HEK293T (cell line): ENCODE data around the gene GRIN2A.

Experiments
- CTCF ChIA-PET: fragments of 350-600 bp; formaldehyde crosslinking; extraction: SDS; loops from one replicate; lab custom pipeline; 2021; ENCODE audit warnings: antibody characterized with exemption, inconsistent platforms; lab: Yijun Ruan, JAX
- POLR2A ChIA-PET: fragments of 350-600 bp; formaldehyde crosslinking; extraction: SDS; loops from one replicate; lab custom pipeline; 2020; ENCODE audit warnings: antibody characterized with exemption, inconsistent platforms; lab: Yijun Ruan, JAX
- DNase-seq: peaks from one replicate; pipeline ENCODE4 v3.0.0; 2012; ENCODE audit warnings: mixed read lengths; ENCODE audit errors: extremely low spot score
- ARNT ChIP-seq: fragments of 450-650 bp; IDR thresholded peaks from 2 replicates; pipeline ENCODE4 v1.6.1; 2017; ENCODE audit warnings: mild to moderate bottlenecking
- BHLHE40 ChIP-seq: fragments of 450-650 bp; IDR thresholded peaks from 2 replicates; pipeline ENCODE4 v1.6.1; 2016; ENCODE audit warnings: mild to moderate bottlenecking, moderate library complexity, borderline replicate concordance
- CTBP1 ChIP-seq: fragments of 450-650 bp; IDR thresholded peaks from 2 replicates; pipeline ENCODE4 v1.6.1; 2016; ENCODE audit warnings: borderline replicate concordance
- ELF4 ChIP-seq: fragments of 450-650 bp; IDR thresholded peaks from 2 replicates; pipeline ENCODE4 v1.6.1; 2017; ENCODE audit warnings: antibody characterized with exemption
- FOXA1 ChIP-seq: fragments of 450-650 bp; IDR thresholded peaks from 2 replicates; pipeline ENCODE4 v1.6.1; 2016; ENCODE audit warnings: mild to moderate bottlenecking
- FOXK2 ChIP-seq: fragments of 450-650 bp; IDR thresholded peaks from 2 replicates; pipeline ENCODE4 v1.6.1; 2016; ENCODE audit warnings: mild to moderate bottlenecking
- FOXM1 ChIP-seq: fragments of 450-650 bp; IDR thresholded peaks from 2 replicates; pipeline ENCODE4 v1.6.1; 2017; ENCODE audit warnings: mild to moderate bottlenecking, borderline replicate concordance
- HDGF ChIP-seq: fragments of 450-650 bp; IDR thresholded peaks from 2 replicates; pipeline ENCODE4 v1.6.1; 2017; ENCODE audit warnings: antibody characterized with exemption, borderline replicate concordance
- L3MBTL2 ChIP-seq: fragments of 450-650 bp; conservative IDR thresholded peaks from 2 replicates; pipeline ENCODE4 v1.6.1; 2016; ENCODE audit warnings: mild to moderate bottlenecking
- LEF1 ChIP-seq: fragments of 450-650 bp; IDR thresholded peaks from 2 replicates; pipeline ENCODE4 v1.6.1; 2017; ENCODE audit warnings: mild to moderate bottlenecking, borderline replicate concordance
- NFRKB ChIP-seq: fragments of 450-650 bp; IDR thresholded peaks from 2 replicates; pipeline ENCODE4 v1.6.1; 2016; ENCODE audit warnings: mild to moderate bottlenecking, moderate library complexity
- PKNOX1 ChIP-seq: fragments of 450-650 bp; IDR thresholded peaks from 2 replicates; pipeline ENCODE4 v1.6.1; 2016
- SP1 ChIP-seq: fragments of 450-650 bp; IDR thresholded peaks from 2 replicates; pipeline ENCODE4 v1.6.1; 2017
- SUZ12 ChIP-seq: fragments of 450-650 bp; IDR thresholded peaks from 2 replicates; pipeline ENCODE4 v1.6.1; 2016; ENCODE audit warnings: mild to moderate bottlenecking
- TARDBP ChIP-seq: fragments of 450-650 bp; IDR thresholded peaks from 2 replicates; pipeline ENCODE4 v1.6.1; 2016
- ZNF384 ChIP-seq: fragments of 450-650 bp; IDR thresholded peaks from 2 replicates; pipeline ENCODE4 v1.6.1; 2016

Gene GRIN2A

GRCh38 chr16:10083301-10083700 is 98.9 kb downstream of the GRIN2A start:
- no peak for DNase-seq
- ChIA-PET POLR2A (no interaction called here), CTCF (no interaction called here)
- TF ChIP-seq ARNT (no peak), BHLHE40 (no peak)

- DNase-seq = no peak
- TF ChIP-seq ELF4 = no peak
- TF ChIP-seq FOXM1 = no peak
- TF ChIP-seq BHLHE40 = no peak
- no peak for TF ChIP-seq CTBP1
- TF ChIP-seq SP1 = no peak
- TF ChIP-seq PKNOX1 = no peak
- TF ChIP-seq ARNT = no peak
- TF ChIP-seq SUZ12 = no peak
- TF ChIP-seq L3MBTL2 = no peak
- no peak for TF ChIP-seq LEF1
- no peak for TF ChIP-seq NFRKB
- POLR2A ChIA-PET = no interaction called here
- CTCF ChIA-PET = no interaction called here
Observed at GRCh38 chr16:10081201-10081940, 100.9 kb downstream of the GRIN2A start.

GRCh38 chr16:10080051-10080772 is 102.0 kb downstream of the GRIN2A start:
- DNase-seq = no peak
- POLR2A ChIA-PET = no interaction called here
- TF ChIP-seq L3MBTL2 (no peak), ZNF384 (no peak), ELF4 (no peak), NFRKB (no peak), FOXM1 (no peak), SUZ12 (no peak), BHLHE40 (no peak), FOXA1 (no peak), LEF1 (no peak), PKNOX1 (no peak), SP1 (no peak), CTBP1 (no peak)
- CTCF ChIA-PET = no interaction called here

- POLR2A ChIA-PET = no interaction called here
- TF ChIP-seq BHLHE40 (no peak), ARNT (no peak), L3MBTL2 (no peak), FOXK2 (no peak), TARDBP (no peak), CTBP1 (no peak), FOXA1 (no peak), ZNF384 (no peak), LEF1 (no peak), PKNOX1 (no peak), NFRKB (no peak), ELF4 (no peak), SP1 (no peak), HDGF (no peak), FOXM1 (no peak)
- CTCF ChIA-PET = no interaction called here
- no peak for DNase-seq
Observed at GRCh38 chr16:10078541-10078949, 103.7 kb downstream of the GRIN2A start.

- CTCF ChIA-PET = interaction anchor here (0.6 kb wide), 1 partner anchor 250 kb away, joined by 3 read pairs; no protein-coding TSS in a partner anchor
- no peak for DNase-seq
- TF ChIP-seq NFRKB = no peak
- TF ChIP-seq FOXK2 = no peak
- no peak for TF ChIP-seq PKNOX1
- TF ChIP-seq BHLHE40 = no peak
- TF ChIP-seq ARNT = no peak
- no peak for TF ChIP-seq SP1
- POLR2A ChIA-PET = no interaction called here
Observed at GRCh38 chr16:10077861-10078260, 104.4 kb downstream of the GRIN2A start.

GRCh38 chr16:10076037-10076436 is 106.2 kb downstream of the GRIN2A start:
- POLR2A ChIA-PET = no interaction called here
- CTCF ChIA-PET = no interaction called here
- no peak for DNase-seq
- TF ChIP-seq L3MBTL2 = no peak
- no peak for TF ChIP-seq CTBP1
- TF ChIP-seq ARNT = no peak
- TF ChIP-seq SP1 = no peak
- TF ChIP-seq SUZ12 = no peak
- TF ChIP-seq LEF1 = no peak
- no peak for TF ChIP-seq FOXA1
